HCT116 (cell line): ENCODE measurements around the gene GLRX. TPM values are rescaled to one million over a fixed set of nuclear protein-coding genes. Genes with fewer than 3 reads are reported as not detected.

Experiments used
- ATAC-seq: fragments of 200-7000 bp; cut with Tn5 transposase; 2 replicates; pipeline ENCODE4 v1.9.1; 2020; ENCODE audit warnings: mild to moderate bottlenecking, moderate library complexity
- BruUV-seq: library from RNA; stranded (reverse); fragments of 400-500 nt; replicated peaks from 2 replicates; lab custom pipeline; 2021; lab: Mats Ljungman, UMichigan
- CTCF ChIA-PET: fragments of 300-600 bp; sonication (Branson Sonifier 250); formaldehyde crosslinking; loops from one replicate; lab custom pipeline; 2021; ENCODE audit warnings: antibody characterized with exemption; lab: Charles Lee
- POLR2A ChIA-PET: fragments of 300-600, 350-600 bp; sonication (Branson Sonifier 250); formaldehyde crosslinking; loops from one replicate; lab custom pipeline; 2021; ENCODE audit warnings: antibody characterized with exemption; lab: Charles Lee
- RAD21 ChIA-PET, 2 experiments: fragments of 300-600 bp; sonication (Branson Sonifier 250); formaldehyde crosslinking; loops; one replicate each; lab custom pipeline; 2023; ENCODE audit warnings: low total read pairs in 2 of 2; ENCODE audit not compliant: uncharacterized antibody in 2 of 2, unreplicated experiment in 2 of 2, low non-redundant PET in 1 of 2; lab: Charles Lee
- DNase-seq: peaks from one replicate; pipeline ENCODE4 v3.0.0-alpha.2; 2010; ENCODE audit warnings: low read depth, low spot score
- H2AFZ ChIP-seq: fragments of 200-600 bp; shearing (Covaris generic), sonication (generic); 2 replicates; pipeline ENCODE4 v1.6.1; 2017; ENCODE audit warnings: low read depth, mixed run types, mixed read lengths, antibody characterized with exemption, low read length; ENCODE audit not compliant: poor library complexity, severe bottlenecking
- H3K27ac ChIP-seq: 2 replicates; pipeline ENCODE4 v1.5.1; 2012; ENCODE audit warnings: low read depth, low read length
- H3K27me3 ChIP-seq: fragments of 200-600 bp; sonication (generic); 2 replicates; pipeline ENCODE4 v1.6.1; 2016; ENCODE audit warnings: mixed run types, low read length, mixed read lengths; ENCODE audit not compliant: insufficient read depth
- H3K36me3 ChIP-seq, 2 experiments: fragments of 200-500 bp in 1 of 2; fragments of 200-600 bp in 1 of 2; sonication (Bioruptor generic) in 1 of 2; sonication (generic) in 1 of 2; 2 replicates each; pipeline versions ENCODE4 v1.5.1 to v1.6.1; 2014 to 2016; ENCODE audit warnings: low read length in 2 of 2, inconsistent platforms in 1 of 2, mixed read lengths in 1 of 2, mixed run types in 1 of 2; ENCODE audit not compliant: insufficient read depth in 2 of 2, control insufficient read depth in 1 of 2
- H3K4me1 ChIP-seq, 2 experiments: fragments of 200-600 bp in 1 of 2; sonication (generic) in 1 of 2; 2 replicates each; pipeline versions ENCODE4 v1.5.1 to v1.6.1; 2012 to 2017; ENCODE audit warnings: low read length in 2 of 2, inconsistent platforms in 1 of 2, mild to moderate bottlenecking in 1 of 2, mixed read lengths in 1 of 2, mixed run types in 1 of 2, moderate library complexity in 1 of 2; ENCODE audit not compliant: insufficient read depth in 2 of 2, control insufficient read depth in 1 of 2
- H3K4me2 ChIP-seq: fragments of 200-600 bp; sonication (generic); 2 replicates; pipeline ENCODE4 v1.6.1; 2017; ENCODE audit warnings: mixed run types, low read length, mixed read lengths
- H3K4me3 ChIP-seq, 2 experiments: fragments of 200-600 bp in 1 of 2; sonication (generic) in 1 of 2; replicated peaks in 1 of 2; 2 replicates each; pipeline ENCODE4 v1.5.1; 2011 to 2016; ENCODE audit warnings: low read length in 2 of 2, control low read depth in 1 of 2, low read depth in 1 of 2, mild to moderate bottlenecking in 1 of 2, mixed read lengths in 1 of 2, mixed run types in 1 of 2
- H3K79me2 ChIP-seq: fragments of 200-600 bp; sonication (generic); 2 replicates; pipeline ENCODE4 v1.6.1; 2017; ENCODE audit warnings: mild to moderate bottlenecking, mixed run types, low read length, moderate library complexity, mixed read lengths; ENCODE audit not compliant: insufficient read depth
- H3K9ac ChIP-seq: fragments of 200-600 bp; sonication (generic); 2 replicates; pipeline ENCODE4 v1.6.1; 2016; ENCODE audit warnings: low read length, mixed read lengths
- H3K9me2 ChIP-seq: fragments of 200-600 bp; sonication (generic), shearing (Covaris generic); 2 replicates; pipeline ENCODE4 v1.6.1; 2017; ENCODE audit warnings: mixed run types, mild to moderate bottlenecking, moderate library complexity; ENCODE audit not compliant: insufficient read depth
- H3K9me3 ChIP-seq, 2 experiments: fragments of 200-500 bp in 1 of 2; fragments of 200-600 bp in 1 of 2; sonication (Bioruptor generic) in 1 of 2; sonication (generic) in 1 of 2; 2 replicates each; pipeline ENCODE4 v1.6.1; 2014 to 2017; ENCODE audit warnings: low read length in 2 of 2, mixed read lengths in 2 of 2, inconsistent platforms in 1 of 2, low read depth in 1 of 2, mild to moderate bottlenecking in 1 of 2, mixed run types in 1 of 2, moderate library complexity in 1 of 2; ENCODE audit not compliant: control insufficient read depth in 1 of 2, insufficient read depth in 1 of 2
- H4K20me1 ChIP-seq: fragments of 200-600 bp; sonication (generic), shearing (Covaris generic); 2 replicates; pipeline ENCODE4 v1.6.1; 2017; ENCODE audit warnings: mixed run types, mild to moderate bottlenecking, moderate library complexity; ENCODE audit not compliant: insufficient read depth
- ATF3 ChIP-seq: IDR thresholded peaks from 2 replicates; pipeline ENCODE4 v1.6.1; 2012
- CEBPB ChIP-seq: IDR thresholded peaks from 2 replicates; pipeline ENCODE4 v1.6.1; 2012; ENCODE audit warnings: low read depth
- EGR1 ChIP-seq: IDR thresholded peaks from 2 replicates; pipeline ENCODE4 v1.6.1; 2012; ENCODE audit warnings: low read depth
- EZH2 ChIP-seq: fragments of 200-600 bp; sonication (generic); IDR thresholded peaks from 2 replicates; pipeline ENCODE4 v1.6.1; 2017; ENCODE audit warnings: antibody characterized with exemption, mixed run types
- FOSL1 ChIP-seq: IDR thresholded peaks from 2 replicates; pipeline ENCODE4 v1.6.1; 2012; ENCODE audit warnings: low read depth
- JUND ChIP-seq: IDR thresholded peaks from 2 replicates; pipeline ENCODE4 v1.6.1; 2012
- POLR2A ChIP-seq: IDR thresholded peaks from 2 replicates; pipeline ENCODE4 v1.7.0; 2011; ENCODE audit warnings: borderline replicate concordance; ENCODE audit not compliant: insufficient read depth, insufficient read length; ENCODE audit errors: extremely low read depth
- POLR2AphosphoS5 ChIP-seq: IDR thresholded peaks from 2 replicates; pipeline ENCODE4 v1.6.1; 2011; ENCODE audit warnings: mild to moderate bottlenecking, low read depth, low read length, moderate library complexity
- RAD21 ChIP-seq: IDR thresholded peaks from 2 replicates; pipeline ENCODE4 v1.6.1; 2012; ENCODE audit warnings: low read depth, mild to moderate bottlenecking
- SIN3A ChIP-seq: IDR thresholded peaks from 2 replicates; pipeline ENCODE4 v1.6.1; 2012; ENCODE audit warnings: low read depth
- SP1 ChIP-seq: IDR thresholded peaks from 2 replicates; pipeline ENCODE4 v1.6.1; 2012; ENCODE audit warnings: low read depth
- TCF7L2 ChIP-seq: IDR thresholded peaks from 2 replicates; pipeline ENCODE4 v1.7.0; 2011; ENCODE audit warnings: borderline replicate concordance, inconsistent platforms; ENCODE audit not compliant: insufficient read depth, insufficient read length; ENCODE audit errors: extremely low read depth
- ZBTB33 ChIP-seq: IDR thresholded peaks from 2 replicates; pipeline ENCODE4 v1.6.1; 2011; ENCODE audit warnings: mild to moderate bottlenecking, low read length, moderate library complexity; ENCODE audit not compliant: insufficient replicate concordance; ENCODE audit errors: extremely low read depth
- ZFX ChIP-seq: fragments of 450-650 bp; IDR thresholded peaks from 2 replicates; pipeline ENCODE4 v1.6.1; 2017
- intact Hi-C: fragments of 100-400 bp; cut with micrococcal nuclease; formaldehyde crosslinking; loops from 2 replicates; pipeline ENCODE4 v1.10.0; 2022
- total RNA-seq: library from RNA; stranded (reverse); gene quantifications from one replicate; pipeline ENCODE4 v1.2.1, GENCODE V29; 2021; ENCODE audit not compliant: unreplicated experiment
- TF ChIP-seq, protein P1 (sequence below), 3 experiments: fragments of 200-600 bp in 1 of 3; sonication (generic) in 1 of 3; IDR thresholded peaks in 2 of 3; conservative IDR thresholded peaks in 1 of 3; 2 replicates each; pipeline ENCODE4 v1.5.1; 2012 to 2017; ENCODE audit warnings: low read depth in 2 of 3, low read length in 2 of 3, antibody characterized with exemption in 1 of 3, borderline replicate concordance in 1 of 3, control low read depth in 1 of 3, mild to moderate bottlenecking in 1 of 3, mixed read lengths in 1 of 3, mixed run types in 1 of 3, moderate library complexity in 1 of 3; ENCODE audit not compliant: insufficient read depth in 1 of 3

The GLRX gene
- total RNA-seq, 1 experiment from 2014 or later = 29.3 TPM

GRCh38 chr5:95763941-95764340 is 58.6 kb downstream of the GLRX start:
- no peak for DNase-seq
- Histone ChIP-seq H2AFZ (no peak overlapping the region), H3K4me3 (no peak overlapping the region), H3K9me3 (no peaks in the 10 kb centered on the region), H3K27ac (no peak overlapping the region), H3K4me2 (no peak overlapping the region), H4K20me1 (no peaks in the 10 kb centered on the region), H3K79me2 (no peaks in the 10 kb centered on the region), H3K27me3 (no peaks in the 10 kb centered on the region), H3K9ac (no peak overlapping the region), H3K36me3 (peaks cover 0 to 15% of the 10 kb centered on the region in 2 experiments; a peak in 1 of 4 replicates), H3K4me1 (peaks cover 35 to 36% of the 10 kb centered on the region in 2 experiments), H3K9me2 (no peaks in the 10 kb centered on the region)
- intact Hi-C loops = no loop called here
- CTCF ChIA-PET = no interaction called here
- POLR2A ChIA-PET = no interaction called here
- TF ChIP-seq FOSL1 (no peak), ZFX (no peak), CEBPB (no peak), EGR1 (no peak), SP1 (no peak), ATF3 (no peak), JUND (no peak), EZH2 (no peak), SIN3A (no peak), TCF7L2 (no peak), RAD21 (no peak), POLR2AphosphoS5 (no peak), ZBTB33 (no peak), POLR2A (no peak)
- TF ChIP-seq, protein P1, sequence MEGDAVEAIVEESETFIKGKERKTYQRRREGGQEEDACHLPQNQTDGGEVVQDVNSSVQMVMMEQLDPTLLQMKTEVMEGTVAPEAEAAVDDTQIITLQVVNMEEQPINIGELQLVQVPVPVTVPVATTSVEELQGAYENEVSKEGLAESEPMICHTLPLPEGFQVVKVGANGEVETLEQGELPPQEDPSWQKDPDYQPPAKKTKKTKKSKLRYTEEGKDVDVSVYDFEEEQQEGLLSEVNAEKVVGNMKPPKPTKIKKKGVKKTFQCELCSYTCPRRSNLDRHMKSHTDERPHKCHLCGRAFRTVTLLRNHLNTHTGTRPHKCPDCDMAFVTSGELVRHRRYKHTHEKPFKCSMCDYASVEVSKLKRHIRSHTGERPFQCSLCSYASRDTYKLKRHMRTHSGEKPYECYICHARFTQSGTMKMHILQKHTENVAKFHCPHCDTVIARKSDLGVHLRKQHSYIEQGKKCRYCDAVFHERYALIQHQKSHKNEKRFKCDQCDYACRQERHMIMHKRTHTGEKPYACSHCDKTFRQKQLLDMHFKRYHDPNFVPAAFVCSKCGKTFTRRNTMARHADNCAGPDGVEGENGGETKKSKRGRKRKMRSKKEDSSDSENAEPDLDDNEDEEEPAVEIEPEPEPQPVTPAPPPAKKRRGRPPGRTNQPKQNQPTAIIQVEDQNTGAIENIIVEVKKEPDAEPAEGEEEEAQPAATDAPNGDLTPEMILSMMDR (IDR thresholded peaks at IDR 0.05 in 2 of 3, conservative IDR thresholded peaks at IDR 0.05 in 1 of 3; ENCODE audit: borderline replicate concordance in 1 of 3, insufficient read depth in 1 of 3, low read depth in 2 of 3, low read length in 2 of 3) = no peak
- no TSS peak for BruUV-seq
- ATAC-seq = no peak
- RAD21 ChIA-PET = no interaction called here

Other genes with a start within 250 kb of the GLRX start
- not detected for gene GPR150, start 202.6 kb downstream of the GLRX start, total RNA-seq
- gene RFESD, start 175.9 kb downstream of the GLRX start, total RNA-seq = 4.1 TPM
- gene SPATA9, start 139.7 kb downstream of the GLRX start, total RNA-seq = not detected
- gene RHOBTB3, start 91.4 kb downstream of the GLRX start, total RNA-seq = 84.3 TPM
- gene ELL2, start 139.1 kb upstream of the GLRX start, total RNA-seq = 29.8 TPM